C4-2B (cell line): ENCODE results near the gene MOB3A.

Experiments
- ZFX ChIP-seq: fragments of 450-650 bp; IDR thresholded peaks from 2 replicates; pipeline ENCODE4 v1.6.1; 2017
- TF ChIP-seq, protein P1 (sequence below): fragments of 450-650 bp; conservative IDR thresholded peaks from 2 replicates; pipeline ENCODE4 v1.5.1; 2017; ENCODE audit warnings: mild to moderate bottlenecking

DNA sequence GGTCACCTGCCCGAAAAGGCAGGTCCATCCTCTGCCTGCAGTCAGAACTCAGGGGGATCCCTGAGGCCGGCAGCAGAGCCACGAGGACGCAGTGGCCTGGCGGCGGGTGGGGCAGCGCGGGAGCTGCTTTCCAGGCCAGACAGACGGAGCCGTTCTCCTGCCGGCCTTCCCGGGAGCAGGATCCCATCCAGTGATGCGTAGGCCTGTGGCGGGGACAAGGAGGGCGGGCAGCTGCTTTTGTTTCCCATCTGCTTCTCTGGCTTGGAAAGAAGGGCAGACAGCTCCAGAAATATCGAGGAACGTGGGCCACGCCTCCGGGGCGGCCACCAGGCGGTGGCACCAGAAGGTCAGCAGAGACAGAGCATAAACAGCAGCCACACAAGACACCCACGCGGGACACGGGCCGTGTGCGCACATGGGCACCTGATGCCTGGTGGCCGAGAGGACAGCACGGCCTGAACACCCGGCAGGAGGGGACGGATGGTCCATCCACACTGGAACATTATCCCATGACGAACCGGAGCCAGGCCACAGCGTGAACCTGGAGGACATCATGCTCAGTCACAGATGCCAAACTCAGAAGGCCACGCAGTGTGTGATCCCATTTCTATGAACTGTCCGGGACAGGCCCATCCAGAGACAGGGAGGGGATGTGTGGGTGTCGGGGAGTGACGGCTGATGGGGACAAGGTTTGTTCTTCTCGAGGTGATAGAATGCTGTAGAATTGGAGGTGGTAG lies 31.2 kb downstream of the MOB3A start:
- TF ChIP-seq, protein P1, sequence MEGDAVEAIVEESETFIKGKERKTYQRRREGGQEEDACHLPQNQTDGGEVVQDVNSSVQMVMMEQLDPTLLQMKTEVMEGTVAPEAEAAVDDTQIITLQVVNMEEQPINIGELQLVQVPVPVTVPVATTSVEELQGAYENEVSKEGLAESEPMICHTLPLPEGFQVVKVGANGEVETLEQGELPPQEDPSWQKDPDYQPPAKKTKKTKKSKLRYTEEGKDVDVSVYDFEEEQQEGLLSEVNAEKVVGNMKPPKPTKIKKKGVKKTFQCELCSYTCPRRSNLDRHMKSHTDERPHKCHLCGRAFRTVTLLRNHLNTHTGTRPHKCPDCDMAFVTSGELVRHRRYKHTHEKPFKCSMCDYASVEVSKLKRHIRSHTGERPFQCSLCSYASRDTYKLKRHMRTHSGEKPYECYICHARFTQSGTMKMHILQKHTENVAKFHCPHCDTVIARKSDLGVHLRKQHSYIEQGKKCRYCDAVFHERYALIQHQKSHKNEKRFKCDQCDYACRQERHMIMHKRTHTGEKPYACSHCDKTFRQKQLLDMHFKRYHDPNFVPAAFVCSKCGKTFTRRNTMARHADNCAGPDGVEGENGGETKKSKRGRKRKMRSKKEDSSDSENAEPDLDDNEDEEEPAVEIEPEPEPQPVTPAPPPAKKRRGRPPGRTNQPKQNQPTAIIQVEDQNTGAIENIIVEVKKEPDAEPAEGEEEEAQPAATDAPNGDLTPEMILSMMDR, result no peak
- no peak for TF ChIP-seq ZFX
